ENCODE results near the gene FMN2. TPM values are rescaled to one million over a fixed set of nuclear protein-coding genes. Genes with fewer than 3 reads are reported as not detected.

Gene FMN2
- polyA plus RNA-seq, 2 of the 4 experiments (the other 2 are of a cell fraction): 2.8 to 4.2 TPM

GRCh38 chr1:240068961-240069360 lies 22.7 kb upstream of the FMN2 start:
- no peak for DNase-seq (ENCODE audit: low read depth in 1 of 2, low spot score in 1 of 2)
- Histone ChIP-seq H3K9me3 (no peaks in the 10 kb centered on the region), H3K4me1 (no peaks in the 10 kb centered on the region), H3K4me3 (no peak overlapping the region), H3K4me2 (no peak overlapping the region), H3K27ac (no peak overlapping the region)
- ChIA-PET CTCF (no interaction called here), POLR2A (no interaction called here)
- 81% methylated on average over 7 of the region's 7 CpGs for whole genome bisulfite sequencing (ENCODE audit: missing lambda C conversion rate)
- no peak for FAIRE-seq
- no peak for TF ChIP-seq POLR2A (IDR thresholded peaks at IDR 0.05; ENCODE audit: low read length)
- TF ChIP-seq USF2 (IDR thresholded peaks at IDR 0.05): no peak
- no peak for TF ChIP-seq HOXB5 (CRISPR knock-in tag; IDR thresholded peaks at IDR 0.05)
- TF ChIP-seq ZNF302 (CRISPR knock-in tag; IDR thresholded peaks at IDR 0.05): no peak
- TF ChIP-seq CHD2 (IDR thresholded peaks at IDR 0.05; ENCODE audit: low read length, partially characterized antibody): no peak
- no peak for TF ChIP-seq MAZ (IDR thresholded peaks at IDR 0.05; ENCODE audit: borderline replicate concordance, low read depth, low read length)
- no peak for TF ChIP-seq HDAC2 (IDR thresholded peaks at IDR 0.05)
- TF ChIP-seq RFX5 (IDR thresholded peaks at IDR 0.05): no peak
- TF ChIP-seq CTCF (IDR thresholded peaks at IDR 0.05): no peak
- TF ChIP-seq SMC3 (IDR thresholded peaks at IDR 0.05): no peak
- TF ChIP-seq RNF2 (IDR thresholded peaks at IDR 0.05; ENCODE audit: borderline replicate concordance, low read depth): no peak
- TF ChIP-seq HES2 (IDR thresholded peaks at IDR 0.05): no peak
- ATAC-seq: no peak

- POLR2A ChIA-PET: no interaction called here
- FAIRE-seq (no peak), ATAC-seq (no peak), DNase-seq (ENCODE audit: low read depth in 1 of 2, low spot score in 1 of 2) (no peak)
- CTCF ChIA-PET: interaction anchor here (0.7 kb wide), 1 partner anchor 1946 kb away, joined by 4 read pairs; no protein-coding TSS in a partner anchor
- Histone ChIP-seq H3K4me3 (no peak overlapping the region), H3K9me3 (no peaks in the 10 kb centered on the region), H3K4me1 (no peaks in the 10 kb centered on the region), H3K27ac (no peak overlapping the region), H3K4me2 (no peak overlapping the region)
- no peak for TF ChIP-seq JUN (IDR thresholded peaks at IDR 0.05)
- TF ChIP-seq REST (IDR thresholded peaks at IDR 0.05): no peak
- no peak for TF ChIP-seq PHF8 (IDR thresholded peaks at IDR 0.05; ENCODE audit: borderline replicate concordance, low read depth)
- no peak for TF ChIP-seq RNF2 (IDR thresholded peaks at IDR 0.05; ENCODE audit: borderline replicate concordance, low read depth)
- no peak for TF ChIP-seq HES2 (IDR thresholded peaks at IDR 0.05)
- TF ChIP-seq TP53 (CRISPR knock-in tag; IDR thresholded peaks at IDR 0.05): no peak
- TF ChIP-seq ZFP36 (IDR thresholded peaks at IDR 0.05; ENCODE audit: borderline replicate concordance, partially characterized antibody): no peak
- no peak for TF ChIP-seq EP300 (IDR thresholded peaks at IDR 0.05)
- TF ChIP-seq GATA3 (IDR thresholded peaks at IDR 0.05; ENCODE audit: borderline replicate concordance): no peak
- no peak for TF ChIP-seq EHMT2 (IDR thresholded peaks at IDR 0.05; ENCODE audit: low read depth)
- no peak for TF ChIP-seq POLR2AphosphoS2 (conservative IDR thresholded peaks at IDR 0.05; ENCODE audit: low read length)
- TF ChIP-seq HEYL (CRISPR knock-in tag; IDR thresholded peaks at IDR 0.05): no peak
- no peak for TF ChIP-seq HOXB5 (CRISPR knock-in tag; IDR thresholded peaks at IDR 0.05)
- TF ChIP-seq ZSCAN20 (CRISPR knock-in tag; IDR thresholded peaks at IDR 0.05): no peak
Measured at GRCh38 chr1:240070188-240070587, 21.5 kb upstream of the FMN2 start.
